ENCODE results near the gene ERN1. TPM values are rescaled to one million over a fixed set of nuclear protein-coding genes. Genes with fewer than 3 reads are reported as not detected.
"Not testable (repeated sequence)": the region's sequence is repeated elsewhere in the genome, so short reads cannot be mapped to it uniquely, and the experiment has no call there.

The ERN1 gene
- total and polyA plus RNA-seq, 4 donors: 8.3 to 34.2 (median 19.4) TPM

- no peak for ATAC-seq (ENCODE audit: insufficient read depth, low FRiP score)
These were observed 105.7 kb downstream of the ERN1 start for GRCh38 chr17:64024215-64024654.

GRCh38 chr17:64022611-64023063, 107.3 kb downstream of the ERN1 start:
- no peak for ATAC-seq (ENCODE audit: insufficient read depth, low FRiP score)
- Histone ChIP-seq H3K4me3 (no peak overlapping the region), H3K9ac (ENCODE audit: insufficient read depth in 1 of 2, low read length in 2 of 2) (no peak overlapping the region), H3K9me3 (ENCODE audit: control insufficient read depth in 4 of 4, insufficient read depth in 3 of 4, low read length in 3 of 4) (no peaks in the 10 kb centered on the region), H3K27ac (ENCODE audit: low read depth in 1 of 2, low read length in 1 of 2) (no peak overlapping the region), H3K4me1 (ENCODE audit: control insufficient read depth in 5 of 5, insufficient read depth in 5 of 5, low read length in 5 of 5) (peaks cover 0 to 13% (median 7%) of the 10 kb centered on the region in 5 donors), H3K27me3 (ENCODE audit: control insufficient read depth in 3 of 3, insufficient read depth in 3 of 3, low read length in 2 of 3) (no peaks in the 10 kb centered on the region), H3K36me3 (ENCODE audit: control insufficient read depth in 4 of 4, insufficient read depth in 4 of 4, low read length in 4 of 4) (no peaks in the 10 kb centered on the region)
- no peak for DNase-seq
- 65 to 66% methylated on average over 5 of the region's 5 CpGs for WGBS, 2 donors
- TF ChIP-seq CTCF (IDR thresholded peaks at IDR 0.05; ENCODE audit: control extremely low read depth, extremely low read depth): no peak

More at GRCh38 chr17:64024215-64024654, 105.7 kb downstream of the ERN1 start:
- WGBS, 2 donors: 44 to 56% methylated on average over 8 of the region's 8 CpGs
- Histone ChIP-seq H3K4me1 (ENCODE audit: control insufficient read depth in 5 of 5, insufficient read depth in 5 of 5, low read length in 5 of 5) (peaks cover 0 to 13% (median 7%) of the 10 kb centered on the region in 5 donors), H3K36me3 (ENCODE audit: control insufficient read depth in 4 of 4, insufficient read depth in 4 of 4, low read length in 4 of 4) (no peaks in the 10 kb centered on the region), H3K9me3 (ENCODE audit: control insufficient read depth in 4 of 4, insufficient read depth in 3 of 4, low read length in 3 of 4) (no peaks in the 10 kb centered on the region), H3K4me3 (no peak overlapping the region), H3K9ac (ENCODE audit: insufficient read depth in 1 of 2, low read length in 2 of 2) (no peak overlapping the region), H3K27ac (ENCODE audit: low read depth in 1 of 2, low read length in 1 of 2) (peak overlapping the region in 1 of 2 donors; percentile 71), H3K27me3 (ENCODE audit: control insufficient read depth in 3 of 3, insufficient read depth in 3 of 3, low read length in 2 of 3) (no peaks in the 10 kb centered on the region)
- TF ChIP-seq CTCF (IDR thresholded peaks at IDR 0.05; ENCODE audit: control extremely low read depth, extremely low read depth): no peak
- DNase-seq: peak; percentile 33 to 58 (median 40)

- Histone ChIP-seq H3K4me3 (peak within 1 kb of the TSS; percentile 23), H3K9ac (ENCODE audit: insufficient read depth in 1 of 2, low read length in 2 of 2) (peak within 1 kb of the TSS; percentile 33 to 59), H3K27ac (ENCODE audit: low read depth in 1 of 2, low read length in 1 of 2) (peak within 1 kb of the TSS; percentile 58 to 80), H3K9me3 (ENCODE audit: control insufficient read depth in 4 of 4, insufficient read depth in 3 of 4, low read length in 3 of 4) (no peaks in the 10 kb centered on the region), H3K27me3 (ENCODE audit: control insufficient read depth in 3 of 3, insufficient read depth in 3 of 3, low read length in 2 of 3) (no peaks in the 10 kb centered on the region), H3K36me3 (ENCODE audit: control insufficient read depth in 4 of 4, insufficient read depth in 4 of 4, low read length in 4 of 4) (no peaks in the 10 kb centered on the region), H3K4me1 (ENCODE audit: control insufficient read depth in 5 of 5, insufficient read depth in 5 of 5, low read length in 5 of 5) (peaks cover 0 to 13% (median 7%) of the 10 kb centered on the region in 5 donors)
- peak in 2 of 3 donors; percentile 26 to 62 for DNase-seq
- TF ChIP-seq CTCF (IDR thresholded peaks at IDR 0.05; ENCODE audit: control extremely low read depth, extremely low read depth): no peak
- WGBS, 2 donors: 3 to 14% methylated on average over 23 of the region's 23 CpGs
- peak; percentile 66 for ATAC-seq (ENCODE audit: insufficient read depth, low FRiP score)
These were observed 109.7 kb downstream of the ERN1 start, which contains the start of gene ICAM2 for GRCh38 chr17:64020056-64020766. TSS of gene ICAM2 (minus strand) at chr17:64020633. CDS start at chr17:64006691, 13,942 bp downstream.

GRCh38 chr17:64019551-64019961, 110.4 kb downstream of the ERN1 start:
- H3K36me3 ChIP-seq (ENCODE audit: control insufficient read depth in 4 of 4, insufficient read depth in 4 of 4, low read length in 4 of 4); H3K27me3 ChIP-seq (ENCODE audit: control insufficient read depth in 3 of 3, insufficient read depth in 3 of 3, low read length in 2 of 3); H3K9ac ChIP-seq (ENCODE audit: insufficient read depth in 1 of 2, low read length in 2 of 2); ATAC-seq (ENCODE audit: insufficient read depth, low FRiP score); H3K9me3 ChIP-seq (ENCODE audit: control insufficient read depth in 4 of 4, insufficient read depth in 3 of 4, low read length in 3 of 4); DNase-seq: not testable (repeated sequence)
- Histone ChIP-seq H3K27ac (ENCODE audit: low read depth in 1 of 2, low read length in 1 of 2) (peak overlapping the region in 1 of 2 donors; percentile 78), H3K4me3 (peak overlapping the region; percentile 23), H3K4me1 (ENCODE audit: control insufficient read depth in 5 of 5, insufficient read depth in 5 of 5, low read length in 5 of 5) (peaks cover 0 to 13% (median 7%) of the 10 kb centered on the region in 5 donors)
- WGBS, 2 donors: 65 to 68% methylated on average over 9 of the region's 9 CpGs
